ENCODE data around the gene IFNA5.
A peak's percentile ranks its signal among the peaks of the same experiment; 100 is the strongest.

The IFNA5 gene

GRCh38 chr9:21305213-21305612, at the start of gene IFNA5:
TSS of gene IFNA5 (minus strand) at chr9:21305313. CDS start at chr9:21305256, 57 bp downstream.
- no peak for DNase-seq

GRCh38 chr9:21350787-21351186, 45.7 kb upstream of the IFNA5 start, which contains the start of gene IFNA6:
TSS of gene IFNA6 (minus strand) at chr9:21350887. CDS start at chr9:21350887, 0 bp downstream.
- DNase-seq = no peak

- DNase-seq = no peak
Observed at GRCh38 chr9:21348430-21348970, 43.4 kb upstream of the IFNA5 start.

GRCh38 chr9:21340735-21341134, 35.6 kb upstream of the IFNA5 start:
- DNase-seq = no peak

- DNase-seq = no peak
Observed at GRCh38 chr9:21336457-21336856, 31.3 kb upstream of the IFNA5 start.

- DNase-seq = peak; percentile 88
Observed at GRCh38 chr9:21334701-21335632, 29.9 kb upstream of the IFNA5 start, which contains the start of gene KLHL9. TSS of gene KLHL9 (minus strand) at chr9:21335404. CDS start at chr9:21334859, 545 bp downstream.

- DNase-seq = no peak
Observed at GRCh38 chr9:21333226-21333625, 28.1 kb upstream of the IFNA5 start.

GRCh38 chr9:21331676-21332402, 26.7 kb upstream of the IFNA5 start:
- DNase-seq = no peak

- DNase-seq = no peak
Observed at GRCh38 chr9:21326526-21327139, 21.5 kb upstream of the IFNA5 start.

GRCh38 chr9:21324047-21324446, 18.9 kb upstream of the IFNA5 start:
- no peak for DNase-seq

- DNase-seq = no peak
Observed at GRCh38 chr9:21322911-21323461, 17.9 kb upstream of the IFNA5 start.

GRCh38 chr9:21320465-21320864, 15.4 kb upstream of the IFNA5 start:
- no peak for DNase-seq

- DNase-seq = peak; percentile 10
Observed at GRCh38 chr9:21317956-21318923, 13.1 kb upstream of the IFNA5 start.

- DNase-seq = no peak
Observed at GRCh38 chr9:21316860-21317259, 11.7 kb upstream of the IFNA5 start.

GRCh38 chr9:21316032-21316842, 11.1 kb upstream of the IFNA5 start:
- no peak for DNase-seq

- DNase-seq = no peak
Observed at GRCh38 chr9:21314152-21314551, 9.0 kb upstream of the IFNA5 start.

- DNase-seq = no peak
Observed at GRCh38 chr9:21311889-21312288, 6.8 kb upstream of the IFNA5 start.

- DNase-seq = no peak
Observed at GRCh38 chr9:21295992-21296391, 9.1 kb downstream of the IFNA5 start.

- DNase-seq = no peak
Observed at GRCh38 chr9:21294904-21295538, 10.1 kb downstream of the IFNA5 start.

- DNase-seq = no peak
Observed at GRCh38 chr9:21294364-21294774, 10.7 kb downstream of the IFNA5 start.
